Stimulated activated CD4-positive, alpha-beta T cell treated with anti-CD3 and anti-CD28 coated beads, TNF-alpha, amount 100 ng/mL, for 4 hours (primary cell): Measurements from ENCODE around the gene PFKL.
"Not testable (repeated sequence)": the region's sequence is repeated elsewhere in the genome, so short reads cannot be mapped to it uniquely, and the experiment has no call there.

Experiments
- DNase-seq, 3 experiments: peaks; one replicate each; pipeline ENCODE4 v3.0.0-alpha.2; 2020; ENCODE audit warnings: low read depth in 3 of 3

PFKL gene

GRCh38 chr21:44279354-44280260 is 20.2 kb upstream of the PFKL start:
- no peak for DNase-seq

- DNase-seq: no peak
Measured at GRCh38 chr21:44281801-44282200, 18.1 kb upstream of the PFKL start.

GRCh38 chr21:44282370-44282769 is 17.5 kb upstream of the PFKL start:
- DNase-seq: no peak

DNA sequence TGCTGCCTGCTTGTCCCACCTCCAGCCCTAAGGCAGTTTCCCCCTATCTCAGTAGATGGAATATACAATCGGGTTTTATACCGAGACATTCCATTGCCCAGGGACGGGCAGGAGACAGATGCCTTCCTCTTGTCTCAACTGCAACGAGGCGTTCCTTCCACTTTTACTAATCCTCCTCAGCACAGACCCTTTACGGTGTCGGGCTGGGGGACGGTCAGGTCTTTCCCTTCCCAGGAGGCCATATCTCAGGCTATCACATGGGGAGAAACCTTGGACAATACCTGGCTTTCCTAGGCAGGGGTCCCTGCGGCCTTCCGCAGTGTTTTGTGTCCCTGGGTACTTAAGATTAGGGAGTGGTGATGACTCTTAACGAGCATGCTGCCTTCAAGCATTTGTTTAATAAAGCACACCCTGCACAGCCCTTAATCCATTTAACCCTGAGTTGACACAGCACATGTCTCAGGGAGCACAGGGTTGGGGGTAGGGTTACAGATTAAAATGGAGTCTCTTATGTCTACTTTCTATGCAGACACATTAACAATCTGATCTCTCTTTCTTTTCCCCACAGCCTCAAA is 16.6 kb upstream of the PFKL start:
- not testable (repeated sequence) for DNase-seq

GRCh38 chr21:44283948-44284347 is 15.9 kb upstream of the PFKL start:
- no peak for DNase-seq

DNA sequence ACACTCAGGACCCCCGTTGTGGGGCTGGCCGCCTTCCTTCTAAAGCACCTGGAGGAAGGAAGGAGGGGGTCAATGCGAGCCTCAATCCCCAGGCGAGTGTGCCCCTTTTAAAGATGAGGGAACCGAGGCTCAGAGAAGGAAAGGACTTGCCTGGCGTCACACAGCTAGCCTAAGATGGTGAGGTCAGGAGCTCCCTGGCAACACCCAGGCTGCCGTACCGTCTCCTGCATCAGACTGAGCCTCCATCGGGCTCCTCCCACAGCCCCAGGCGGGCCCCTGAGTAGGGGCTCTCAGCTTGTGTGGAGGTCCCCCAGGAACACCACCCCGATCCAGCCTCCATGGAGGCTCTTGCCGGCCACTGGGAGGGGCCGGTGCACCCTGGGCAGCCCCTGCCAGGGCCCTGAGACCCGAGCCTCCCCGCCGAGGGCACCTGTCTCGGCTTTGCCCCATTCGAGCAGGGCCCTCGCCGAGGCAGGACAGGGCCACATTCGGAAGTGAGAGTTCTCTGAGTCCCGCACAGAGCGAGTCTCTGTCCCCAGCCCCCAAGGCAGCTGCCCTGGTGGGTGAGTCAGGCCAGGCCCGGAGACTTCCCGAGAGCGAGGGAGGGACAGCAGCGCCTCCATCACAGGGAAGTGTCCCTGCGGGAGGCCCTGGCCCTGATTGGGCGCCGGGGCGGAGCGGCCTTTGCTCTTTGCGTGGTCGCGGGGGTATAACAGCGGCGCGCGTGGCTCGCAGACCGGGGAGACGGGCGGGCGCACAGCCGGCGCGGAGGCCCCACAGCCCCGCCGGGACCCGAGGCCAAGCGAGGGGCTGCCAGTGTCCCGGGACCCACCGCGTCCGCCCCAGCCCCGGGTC is 14.5 kb upstream of the PFKL start, which contains the start of gene AIRE:
Gene AIRE (plus strand): TSS at position 739 of the 855 bp plus-strand sequence. CDS start 131 bp downstream, outside the sequence.
- DNase-seq: no peak

- DNase-seq: no peak
Measured at GRCh38 chr21:44286086-44286715, 13.7 kb upstream of the PFKL start.

- no peak for DNase-seq
Measured at GRCh38 chr21:44286716-44287632, 12.9 kb upstream of the PFKL start.

DNA sequence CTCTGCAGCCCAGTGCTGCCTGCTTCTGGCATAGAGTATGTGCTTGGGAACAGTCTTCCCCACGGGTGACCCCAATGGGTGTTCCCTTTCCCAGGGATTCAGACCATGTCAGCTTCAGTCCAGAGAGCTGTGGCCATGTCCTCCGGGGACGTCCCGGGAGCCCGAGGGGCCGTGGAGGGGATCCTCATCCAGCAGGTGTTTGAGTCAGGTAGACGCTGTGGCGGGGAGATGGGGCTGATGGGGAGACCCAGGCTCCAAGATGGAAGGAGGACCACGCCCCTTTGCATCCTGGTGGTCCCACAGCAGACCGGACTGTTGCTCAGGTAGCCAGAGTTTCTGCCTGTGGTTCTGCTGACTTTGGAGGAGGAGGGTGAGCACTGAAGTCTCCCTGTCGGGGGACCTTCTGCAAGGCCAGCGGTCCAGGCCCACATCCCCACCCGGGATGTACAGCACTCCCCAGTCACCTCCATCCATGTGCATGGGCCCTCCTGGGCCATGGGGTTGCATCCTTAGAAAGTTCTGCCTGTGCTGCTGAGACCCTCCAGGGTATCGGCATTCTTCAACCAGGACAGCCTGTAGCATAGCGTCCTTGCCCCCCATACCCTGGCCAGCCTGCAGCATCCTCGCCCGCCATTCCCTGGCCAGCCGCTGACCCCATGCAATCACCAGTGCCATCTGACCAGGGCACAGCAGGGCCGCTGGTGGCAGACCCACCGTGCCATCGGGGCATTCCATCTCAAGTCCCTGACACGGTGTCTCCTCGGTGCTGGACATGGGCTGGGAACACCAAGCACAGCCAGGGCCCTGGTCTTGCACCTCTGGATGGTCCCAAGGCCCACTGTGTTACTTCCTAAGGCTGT is 11.4 kb upstream of the PFKL start:
- no peak for DNase-seq

DNA sequence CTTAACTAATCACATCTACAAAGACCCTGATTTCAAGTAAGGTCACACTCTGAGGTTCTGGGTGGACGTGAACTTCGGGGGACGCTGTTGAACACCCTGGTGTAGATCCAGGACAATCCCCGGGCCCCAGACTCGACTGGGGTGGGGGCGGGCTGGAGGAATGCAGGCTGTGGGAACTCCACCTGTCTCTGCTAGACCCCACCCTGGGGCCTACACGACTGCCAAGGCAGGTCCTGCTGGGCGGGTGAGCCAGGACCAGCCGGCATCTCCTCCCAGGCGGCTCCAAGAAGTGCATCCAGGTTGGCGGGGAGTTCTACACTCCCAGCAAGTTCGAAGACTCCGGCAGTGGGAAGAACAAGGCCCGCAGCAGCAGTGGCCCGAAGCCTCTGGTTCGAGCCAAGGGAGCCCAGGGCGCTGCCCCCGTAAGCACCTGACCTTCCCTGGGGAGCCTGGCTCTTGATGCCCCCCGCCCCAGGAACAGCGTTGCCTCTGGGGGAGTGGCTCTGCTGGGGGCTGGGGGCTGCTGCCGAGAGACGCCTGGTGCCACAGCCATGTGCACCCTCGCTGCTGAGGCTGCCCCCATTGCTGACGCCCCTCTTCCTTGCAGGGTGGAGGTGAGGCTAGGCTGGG is 10.4 kb upstream of the PFKL start:
- no peak for DNase-seq

- no peak for DNase-seq
Measured at GRCh38 chr21:44290327-44291077, 9.4 kb upstream of the PFKL start.

GRCh38 chr21:44291078-44291935 is 8.5 kb upstream of the PFKL start:
- no peak for DNase-seq

- no peak for DNase-seq
Measured at GRCh38 chr21:44291936-44292811, 7.7 kb upstream of the PFKL start.

- DNase-seq: no peak
Measured at GRCh38 chr21:44292812-44293195, 7.0 kb upstream of the PFKL start.

GRCh38 chr21:44293551-44294231 is 6.2 kb upstream of the PFKL start:
- peak in 1 of 3 experiments; percentile 29 for DNase-seq
